Left ventricle myocardium inferior (tissue), 1 donor: ENCODE results near the gene PLP2. TPM values are rescaled to one million over a fixed set of nuclear protein-coding genes. Genes with fewer than 3 reads are reported as not detected.
"Not testable (repeated sequence)": the region's sequence is repeated elsewhere in the genome, so short reads cannot be mapped to it uniquely, and the experiment has no call there.

Source experiments
- DNase-seq: peaks from one replicate; pipeline ENCODE4 v3.0.0-alpha.2; 2020
- H3K27ac ChIP-seq: fragments of 200-600 bp; replicated peaks from 2 replicates; pipeline ENCODE4 v1.8.0; 2021
- H3K27me3 ChIP-seq: fragments of 200-600 bp; 2 replicates; pipeline ENCODE4 v1.8.0; 2021; ENCODE audit warnings: low read depth
- H3K36me3 ChIP-seq: fragments of 200-600 bp; 2 replicates; pipeline ENCODE4 v1.8.0; 2021
- H3K4me1 ChIP-seq: fragments of 200-600 bp; 2 replicates; pipeline ENCODE4 v1.8.0; 2021
- H3K4me3 ChIP-seq: fragments of 200-600 bp; 2 replicates; pipeline ENCODE4 v1.8.0; 2021; ENCODE audit warnings: mild to moderate bottlenecking, moderate library complexity
- H3K9me3 ChIP-seq: fragments of 200-600 bp; replicated peaks from 2 replicates; pipeline ENCODE4 v1.8.0; 2021
- CTCF ChIP-seq: fragments of 200-600 bp; IDR thresholded peaks from 2 replicates; pipeline ENCODE4 v1.8.0; 2021; ENCODE audit warnings: antibody characterized with exemption, mild to moderate bottlenecking, borderline replicate concordance
- intact Hi-C: fragments of 100-400 bp; cut with micrococcal nuclease; formaldehyde crosslinking; loops from one replicate; pipeline ENCODE4 v1.11.0; 2022
- long read RNA-seq: library from polyadenylated mRNA; unstranded; transcript quantifications from one replicate; pipeline ENCODE4 v2.0.0, GENCODE V29; 2021
- total RNA-seq: library from RNA; stranded (reverse); fragmentation: NEBNext Ultra II Directional; extraction: Animal tissue kit (Norgen Biotek cat#: 25700); gene quantifications from one replicate; pipeline ENCODE4 v1.2.1, GENCODE V29; 2021
- donor health status: DM: no; HTN: yes; CAD: no; lungs with severe emphysema.

PLP2 gene
- total RNA-seq = 42.1 TPM
- long read RNA-seq, transcript PLP2-202 (5 exons, 1,079 nt) = major isoform, 23 of 39 reads
- long read RNA-seq, partial matches to known transcripts = 11 of 39 reads
- long read RNA-seq, other reads (novel, unspliced or antisense) = 5 of 39 reads

GRCh38 chrX:49171752-49172279 is at the start of gene PLP2:
PLP2 (plus strand) TSS chrX:49171898; CDS start chrX:49172001, 103 bp downstream.
- Histone ChIP-seq H3K27me3 (no peaks in the 10 kb centered on the region), H3K27ac (peak within 1 kb of the TSS; percentile 89), H3K9me3 (no peaks in the 10 kb centered on the region), H3K4me3 (peak within 1 kb of the TSS; percentile 75), H3K4me1 (peaks cover 17% of the 10 kb centered on the region), H3K36me3 (peaks cover 13% of the 10 kb centered on the region)
- peak; percentile 52 for DNase-seq
- no peak for TF ChIP-seq CTCF
- intact Hi-C loops = no loop called here

GRCh38 chrX:49122499-49122898 is 49.2 kb upstream of the PLP2 start:
- Histone ChIP-seq H3K9me3 (no peaks in the 10 kb centered on the region), H3K36me3 (peaks cover 26% of the 10 kb centered on the region), H3K27me3 (no peaks in the 10 kb centered on the region), H3K4me3 (peak overlapping the region; percentile 83), H3K27ac (no peak overlapping the region), H3K4me1 (peaks cover 14% of the 10 kb centered on the region)
- no peak for DNase-seq
- TF ChIP-seq CTCF = no peak
- intact Hi-C loops = no loop called here

GRCh38 chrX:49127742-49128258 is 43.9 kb upstream of the PLP2 start:
- H3K4me3 ChIP-seq, H3K27me3 ChIP-seq, H3K4me1 ChIP-seq, H3K36me3 ChIP-seq, H3K27ac ChIP-seq, intact Hi-C loops, H3K9me3 ChIP-seq, DNase-seq: not testable (repeated sequence)

GRCh38 chrX:49129427-49129826 is 42.3 kb upstream of the PLP2 start:
- TF ChIP-seq CTCF = no peak
- Histone ChIP-seq H3K27ac (no peak overlapping the region), H3K4me3 (no peak overlapping the region)

GRCh38 chrX:49132275-49132674 is 39.4 kb upstream of the PLP2 start:
- H3K4me3 ChIP-seq, H3K9me3 ChIP-seq, H3K27ac ChIP-seq, H3K4me1 ChIP-seq, DNase-seq, H3K27me3 ChIP-seq, H3K36me3 ChIP-seq, intact Hi-C loops: not testable (repeated sequence)

More at GRCh38 chrX:49129427-49129826, 42.3 kb upstream of the PLP2 start:
- Histone ChIP-seq H3K9me3 (no peaks in the 10 kb centered on the region), H3K4me1 (no peaks in the 10 kb centered on the region), H3K36me3 (no peaks in the 10 kb centered on the region), H3K27me3 (no peaks in the 10 kb centered on the region)
- no peak for DNase-seq
- intact Hi-C loops = no loop called here

GRCh38 chrX:49133759-49134158 is 37.9 kb upstream of the PLP2 start:
- TF ChIP-seq CTCF = no peak
- Histone ChIP-seq H3K9me3 (no peaks in the 10 kb centered on the region), H3K4me1 (no peaks in the 10 kb centered on the region), H3K4me3 (no peak overlapping the region), H3K27me3 (no peaks in the 10 kb centered on the region), H3K27ac (no peak overlapping the region), H3K36me3 (no peaks in the 10 kb centered on the region)
- intact Hi-C loops = no loop called here
- no peak for DNase-seq
